NCI-H1105 (cell line): ENCODE measurements around the gene ZNF525.
"Not testable (repeated sequence)": the region's sequence is repeated elsewhere in the genome, so short reads cannot be mapped to it uniquely, and the experiment has no call there.

Experiments used
- DNase-seq: peaks from one replicate; lab custom pipeline; 2025; lab: John Stamatoyannopoulos, UW

ZNF525 gene

GRCh38 chr19:53365134-53365898, at the start of gene ZNF525:
TSS of gene ZNF525 (plus strand) at chr19:53365705. CDS start at chr19:53372282, 6,577 bp downstream.
- DNase-seq: peak; percentile 97

GRCh38 chr19:53328967-53329366, 36.5 kb upstream of the ZNF525 start:
- DNase-seq: no peak

GRCh38 chr19:53332484-53332883, 33.0 kb upstream of the ZNF525 start:
- DNase-seq: no peak

- no peak for DNase-seq
Measured at GRCh38 chr19:53333066-53333462, 32.4 kb upstream of the ZNF525 start.

- peak; percentile 92 for DNase-seq
Measured at GRCh38 chr19:53333463-53334449, 31.7 kb upstream of the ZNF525 start, which contains the start of gene ZNF845. TSS of gene ZNF845 (plus strand) at chr19:53333749. CDS start at chr19:53341308, 7,559 bp downstream.

GRCh38 chr19:53344403-53344802, 21.1 kb upstream of the ZNF525 start:
- DNase-seq: not testable (repeated sequence)

- no peak for DNase-seq
Measured at GRCh38 chr19:53355739-53356138, 9.8 kb upstream of the ZNF525 start.

GRCh38 chr19:53357821-53358581, 7.5 kb upstream of the ZNF525 start:
- no peak for DNase-seq

GRCh38 chr19:53360056-53360455, 5.4 kb upstream of the ZNF525 start:
- DNase-seq: not testable (repeated sequence)

- DNase-seq: peak; percentile 28
Measured at GRCh38 chr19:53365899-53366493, 491 bp downstream of the ZNF525 start.

GRCh38 chr19:53372196-53372595, 6.7 kb downstream of the ZNF525 start:
- no peak for DNase-seq

GRCh38 chr19:53374288-53374687, 8.8 kb downstream of the ZNF525 start:
- no peak for DNase-seq

GRCh38 chr19:53374743-53375142, 9.2 kb downstream of the ZNF525 start:
- no peak for DNase-seq

- DNase-seq: no peak
Measured at GRCh38 chr19:53381376-53381775, 15.9 kb downstream of the ZNF525 start.

- no peak for DNase-seq
Measured at GRCh38 chr19:53388168-53388567, 22.7 kb downstream of the ZNF525 start.

GRCh38 chr19:53388904-53389303, 23.4 kb downstream of the ZNF525 start:
- no peak for DNase-seq

- DNase-seq: no peak
Measured at GRCh38 chr19:53389571-53389970, 24.1 kb downstream of the ZNF525 start.

- DNase-seq: no peak
Measured at GRCh38 chr19:53389978-53390377, 24.5 kb downstream of the ZNF525 start.

- DNase-seq: no peak
Measured at GRCh38 chr19:53394522-53394973, 29.0 kb downstream of the ZNF525 start.

GRCh38 chr19:53394974-53395839, 29.7 kb downstream of the ZNF525 start, which contains the start of gene ZNF765:
TSS of gene ZNF765 (plus strand) at chr19:53395149. CDS start at chr19:53398016, 2,867 bp downstream.
- DNase-seq: peak; percentile 94
